Motor neuron (in vitro differentiated cells): ENCODE data around the gene DPT. TPM values are rescaled to one million over a fixed set of nuclear protein-coding genes. Genes with fewer than 3 reads are reported as not detected.

Experiments used
- ATAC-seq, 8 experiments: fragments of 200-7000 bp; cut with Tn5 transposase; replicated peaks in 6 of 8; 2 replicates each; pipeline ENCODE4 v1.8.0; 2021; ENCODE audit warnings: mild to moderate bottlenecking in 8 of 8, moderate library complexity in 8 of 8
- H3K27ac ChIP-seq, 2 donors: fragments of 250-450 bp; sonication (Bioruptor Pico); 2 replicates each; pipeline ENCODE4 v1.9.0; 2021; ENCODE audit warnings: antibody characterized with exemption in 2 of 2, mild to moderate bottlenecking in 2 of 2, moderate library complexity in 1 of 2
- H3K4me1 ChIP-seq, 2 donors: fragments of 250-450 bp; sonication (Bioruptor Pico); replicated peaks in 1 of 2; 2 replicates each; pipeline ENCODE4 v1.6.1; 2021; ENCODE audit warnings: antibody characterized with exemption in 2 of 2, mild to moderate bottlenecking in 2 of 2, moderate library complexity in 1 of 2
- H3K4me3 ChIP-seq, 5 donors: fragments of 250-450 bp; sonication (Bioruptor Pico); 2 replicates each; pipeline ENCODE4 v1.9.0; 2021; ENCODE audit warnings: antibody characterized with exemption in 5 of 5, mild to moderate bottlenecking in 5 of 5, moderate library complexity in 4 of 5
- WGBS, 10 experiments: fragments of 450-650 bp; shearing (Covaris generic); methylation state at CpG; one replicate each; pipeline ENCODE4 v1.0.0; 2022; 5-methylcytosine and 5-hydroxymethylcytosine counted together
- in situ Hi-C, 9 experiments: fragments of 400-800 bp; cut with MboI; loops; one replicate each; pipeline ENCODE4 v1.15.0; 2021; ENCODE audit warnings: low sequenced_read_pairs in 9 of 9, low pct_unique_long_range_greater_than_20kb in 2 of 9; ENCODE audit not compliant: unreplicated experiment in 9 of 9
- total RNA-seq, 8 experiments: library from RNA; unstranded; fragments of 300-600 nt; gene quantifications; 2 replicates each; pipeline versions ENCODE4 v1.2.3 to v1.2.4, GENCODE V29; 2022

DPT gene
- total RNA-seq, 8 experiments from 2014 or later, result 0.17 to 30.0 (median 6.2) TPM; not detected in 2

- peaks cover 0 to 4% of the 10 kb centered on the region in 2 donors for H3K4me1 ChIP-seq
- no peak overlapping the region for H3K4me3 ChIP-seq
- in situ Hi-C loops, result no loop called here
- ATAC-seq, result no peak
- H3K27ac ChIP-seq, result no peak overlapping the region
- WGBS, 10 experiments, result 31 to 94% (median 72%) methylated on average over 1 to 3 of the region's 3 CpGs
Measured at GRCh38 chr1:168759077-168759476, 30.1 kb upstream of the DPT start.

DNA sequence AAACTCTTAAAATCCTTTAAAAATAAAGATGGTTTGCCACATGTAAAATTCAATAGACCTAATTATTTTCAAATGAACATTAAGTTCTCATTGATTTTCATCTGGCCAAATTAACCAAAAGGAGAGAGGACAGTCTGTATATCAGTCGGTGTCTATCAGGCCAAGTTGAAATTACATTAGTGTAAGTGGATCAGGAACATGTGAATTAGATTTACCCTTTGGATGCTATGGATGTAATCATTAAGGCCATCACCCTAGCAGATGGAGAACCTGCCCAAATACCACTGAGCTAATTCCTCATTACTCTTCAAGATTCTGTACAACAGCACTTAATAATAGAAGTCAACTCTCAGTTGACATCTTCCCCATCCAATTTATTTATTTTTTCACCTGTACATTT, 29.5 kb upstream of the DPT start:
- ATAC-seq, result no peak
- in situ Hi-C loops, result no loop called here
- Histone ChIP-seq H3K4me3 (no peak overlapping the region), H3K27ac (no peak overlapping the region), H3K4me1 (peaks cover 0 to 4% of the 10 kb centered on the region in 2 donors)
- WGBS, 10 experiments, result 33 to 100% (median 70%) methylated on average over 1 of the region's 1 CpG; no CpG with 5 or more reads in 2 of the 10 experiments

DNA sequence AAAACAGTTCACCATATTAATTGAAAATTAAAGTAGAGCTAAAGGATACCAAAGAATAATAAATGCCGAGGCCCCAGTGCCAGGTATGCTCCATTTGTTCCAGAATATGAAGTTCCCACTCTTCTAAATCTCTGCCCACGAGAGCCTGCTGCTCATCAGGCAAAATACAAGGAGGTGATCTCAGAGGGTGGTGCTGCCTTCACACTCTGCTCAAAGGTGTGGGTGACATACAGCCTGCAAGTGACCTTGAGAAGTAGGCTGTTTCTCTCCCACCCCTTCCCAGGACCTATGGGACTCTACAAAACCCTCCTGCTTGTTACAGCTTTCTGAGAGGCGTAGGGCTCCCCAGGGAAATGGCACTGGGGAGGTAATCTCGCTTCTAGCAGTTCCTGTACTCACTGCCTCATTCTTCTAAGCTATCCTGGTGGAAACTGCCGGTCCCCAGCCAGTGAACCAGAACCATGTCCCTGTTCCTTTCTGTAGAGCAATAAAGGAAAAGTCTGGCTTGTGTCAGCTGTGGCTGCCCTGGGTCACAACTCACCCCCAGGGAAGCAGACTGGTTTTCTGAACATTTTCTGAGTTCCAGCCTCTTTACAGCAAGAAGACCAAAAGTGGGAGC, 26.9 kb upstream of the DPT start:
- Histone ChIP-seq H3K27ac (no peak overlapping the region), H3K4me1 (peaks cover 18 to 20% of the 10 kb centered on the region in 2 donors), H3K4me3 (no peak overlapping the region)
- in situ Hi-C loops, result no loop called here
- WGBS, 10 experiments, result 8 to 80% (median 63%) methylated on average over 1 to 5 of the region's 5 CpGs; no CpG with 5 or more reads in 1 of the 10 experiments
- ATAC-seq, result peak in 3 of 8 experiments; percentile 13 to 19 (median 19)

GRCh38 chr1:168752171-168752832, 23.3 kb upstream of the DPT start:
- 0 to 86% (median 40%) methylated on average over 1 to 8 of the region's 8 CpGs for WGBS, 10 experiments
- Histone ChIP-seq H3K4me1 (peaks cover 19 to 21% of the 10 kb centered on the region in 2 donors), H3K4me3 (no peak overlapping the region), H3K27ac (no peak overlapping the region)
- in situ Hi-C loops, result no loop called here
- ATAC-seq, result peak; percentile 15 to 96 (median 58)

GRCh38 chr1:168751195-168751650, 22.2 kb upstream of the DPT start:
- Histone ChIP-seq H3K4me1 (peaks cover 19 to 21% of the 10 kb centered on the region in 2 donors), H3K4me3 (no peak overlapping the region), H3K27ac (no peak overlapping the region)
- 0 to 100% (median 23%) methylated on average over 1 to 3 of the region's 3 CpGs; no CpG with 5 or more reads in 2 of the 10 experiments for WGBS, 10 experiments
- ATAC-seq, result peak in 5 of 8 experiments; percentile 69 to 92 (median 89)
- in situ Hi-C loops, result no loop called here

DNA sequence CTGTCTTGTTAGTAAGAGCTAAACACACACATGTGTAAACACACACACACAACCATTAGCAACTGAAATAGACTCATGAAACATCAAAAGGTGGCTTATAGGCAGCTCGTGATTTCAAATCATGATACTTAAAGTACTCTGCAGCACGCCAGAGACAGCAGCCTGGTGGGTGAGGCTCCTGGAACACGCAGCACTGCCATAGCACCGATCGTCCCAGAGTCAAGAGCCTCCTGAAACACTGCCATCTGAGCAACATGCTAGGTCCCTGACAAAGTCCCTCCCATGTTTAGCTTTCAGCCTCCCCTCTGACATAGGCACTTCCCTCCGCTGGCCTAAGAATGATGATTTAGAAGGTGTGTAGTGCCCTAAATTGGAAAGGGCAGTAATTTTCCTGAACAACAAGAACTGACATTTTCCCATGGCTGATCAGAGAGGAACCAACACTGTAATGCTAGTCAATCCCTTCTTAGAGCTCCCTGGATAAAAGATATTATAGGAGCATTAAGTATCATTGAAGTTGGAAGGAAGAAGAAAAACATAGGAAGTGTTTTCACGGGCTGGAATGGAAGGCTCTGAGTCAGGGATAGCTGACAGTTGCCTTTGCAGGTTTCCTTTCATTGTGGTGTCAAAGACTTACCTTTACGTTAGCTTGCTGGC, 14.1 kb upstream of the DPT start:
- in situ Hi-C loops, result no loop called here
- 56 to 96% (median 86%) methylated on average over 2 to 8 of the region's 8 CpGs; no CpG with 5 or more reads in 1 of the 10 experiments for WGBS, 10 experiments

GRCh38 chr1:168742386-168742785, 13.4 kb upstream of the DPT start:
- H3K4me1 ChIP-seq, result no peaks in the 10 kb centered on the region
- in situ Hi-C loops, result no loop called here
- H3K4me3 ChIP-seq, result no peak overlapping the region
- no peak overlapping the region for H3K27ac ChIP-seq
- WGBS, 10 experiments, result 73 to 100% (median 88%) methylated on average over 1 of the region's 1 CpG; no CpG with 5 or more reads in 2 of the 10 experiments
- ATAC-seq, result no peak

More for the DNA sequence above, 14.1 kb upstream of the DPT start:
- no peak for ATAC-seq
- Histone ChIP-seq H3K4me3 (no peak overlapping the region), H3K4me1 (no peaks in the 10 kb centered on the region), H3K27ac (no peak overlapping the region)

DNA sequence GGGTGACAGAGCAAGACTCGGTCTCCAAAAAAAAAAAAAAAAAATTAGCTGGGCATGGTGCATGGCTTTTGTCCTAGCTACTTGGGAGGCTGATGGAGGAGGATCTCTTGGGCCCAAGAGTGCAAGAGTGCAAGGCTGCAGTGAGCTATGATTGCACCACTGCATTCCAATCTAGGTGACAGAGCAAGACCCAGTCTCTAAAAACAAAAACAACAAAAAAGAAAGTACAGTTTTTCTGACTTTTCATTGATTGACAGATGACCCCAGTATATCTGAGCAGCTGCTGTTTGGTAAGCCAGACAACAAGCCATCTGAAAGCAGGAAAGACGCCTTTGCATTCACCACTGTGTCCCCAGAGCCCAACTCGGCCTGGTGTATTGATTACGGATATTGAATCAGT, 10.9 kb upstream of the DPT start:
- H3K4me1 ChIP-seq, result no peaks in the 10 kb centered on the region
- in situ Hi-C loops, result no loop called here
- WGBS, 10 experiments, result 77 to 100% (median 95%) methylated on average over 2 to 4 of the region's 4 CpGs; no CpG with 5 or more reads in 2 of the 10 experiments
- no peak overlapping the region for H3K27ac ChIP-seq
- H3K4me3 ChIP-seq, result no peak overlapping the region
- no peak for ATAC-seq

DNA sequence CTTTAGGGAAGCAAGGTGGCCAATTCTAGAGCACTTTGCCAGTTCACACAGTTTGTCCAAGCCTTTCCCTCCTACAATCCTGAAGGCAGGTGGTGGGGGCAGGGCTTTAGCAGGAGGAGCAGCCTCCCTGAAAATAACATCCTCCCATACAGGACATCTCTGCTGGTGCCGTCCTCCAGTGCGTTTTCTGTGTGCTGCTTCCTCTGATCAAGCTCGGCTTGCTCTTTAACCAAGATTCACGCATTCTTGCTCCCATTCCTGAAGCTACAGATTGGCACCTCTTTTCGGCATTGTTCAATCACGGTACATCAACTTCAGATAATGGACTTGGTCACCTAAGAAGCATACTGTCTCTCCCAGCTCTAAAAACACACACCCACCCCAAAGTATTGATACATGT, 7.5 kb upstream of the DPT start:
- 0 to 100% (median 80%) methylated on average over 1 to 5 of the region's 6 CpGs; no CpG with 5 or more reads in 1 of the 10 experiments for WGBS, 10 experiments
- Histone ChIP-seq H3K4me3 (no peak overlapping the region), H3K4me1 (no peaks in the 10 kb centered on the region), H3K27ac (no peak overlapping the region)
- no peak for ATAC-seq
- in situ Hi-C loops, result no loop called here

DNA sequence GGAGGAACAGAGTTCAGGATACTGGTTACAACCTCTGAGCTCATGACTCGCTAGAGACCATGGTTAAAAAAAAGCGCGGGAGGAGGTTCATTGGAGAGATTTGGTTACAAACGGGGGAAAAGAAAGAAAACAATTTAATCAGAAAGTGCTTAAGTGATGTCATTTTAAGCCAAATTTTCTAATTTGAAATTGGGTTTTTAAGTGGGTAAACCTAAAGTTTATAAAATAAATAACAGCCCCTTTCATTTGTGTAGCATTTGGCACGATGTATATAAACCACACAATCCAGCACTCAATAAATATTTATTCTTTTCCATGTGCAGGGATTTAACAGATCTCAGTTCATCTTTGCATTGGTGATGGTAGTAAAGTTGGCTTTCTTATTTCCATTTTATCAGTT, 7.0 kb upstream of the DPT start:
- no peaks in the 10 kb centered on the region for H3K4me1 ChIP-seq
- ATAC-seq, result no peak
- in situ Hi-C loops, result no loop called here
- no peak overlapping the region for H3K27ac ChIP-seq
- H3K4me3 ChIP-seq, result no peak overlapping the region
- WGBS, 10 experiments, result 38 to 100% (median 79%) methylated on average over 1 to 5 of the region's 5 CpGs

GRCh38 chr1:168734946-168735345, 5.9 kb upstream of the DPT start:
- Histone ChIP-seq H3K4me3 (no peak overlapping the region), H3K27ac (no peak overlapping the region), H3K4me1 (no peaks in the 10 kb centered on the region)
- ATAC-seq, result no peak
- WGBS, 10 experiments, result 0 to 94% (median 77%) methylated on average over 1 of the region's 1 CpG; no CpG with 5 or more reads in 3 of the 10 experiments
- in situ Hi-C loops, result no loop called here

- Histone ChIP-seq H3K27ac (no peak overlapping the region), H3K4me1 (no peaks in the 10 kb centered on the region), H3K4me3 (no peak overlapping the region)
- ATAC-seq, result peak in 1 of 8 experiments; percentile 45
- 48 to 94% (median 89%) methylated on average over 1 to 3 of the region's 3 CpGs; no CpG with 5 or more reads in 3 of the 10 experiments for WGBS, 10 experiments
- in situ Hi-C loops, result no loop called here
Measured at GRCh38 chr1:168734271-168734670, 5.3 kb upstream of the DPT start.

DNA sequence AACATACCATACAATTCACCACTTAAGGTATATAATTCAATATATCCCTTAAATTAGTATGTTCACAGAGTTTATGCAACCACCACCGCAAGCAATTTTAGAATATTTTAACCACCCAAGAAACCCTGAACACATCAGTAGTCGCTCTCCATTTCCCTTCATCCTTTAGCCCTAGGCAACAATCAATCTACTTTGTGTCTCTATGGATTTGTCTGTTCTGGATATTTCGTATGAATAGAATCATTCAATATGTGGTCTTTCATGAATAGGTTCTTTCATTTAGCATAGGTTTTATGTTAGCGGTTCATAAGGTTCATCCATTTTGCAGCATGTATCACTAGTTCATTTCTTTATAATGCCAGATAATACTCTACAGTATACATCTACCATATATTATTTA, 4.2 kb upstream of the DPT start:
- in situ Hi-C loops, result no loop called here
- WGBS, 10 experiments, result 82 to 100% (median 93%) methylated on average over 2 to 4 of the region's 4 CpGs; no CpG with 5 or more reads in 1 of the 10 experiments

More for the DNA sequence above, 4.2 kb upstream of the DPT start:
- no peak overlapping the region for H3K4me3 ChIP-seq
- no peak for ATAC-seq
- H3K4me1 ChIP-seq, result no peaks in the 10 kb centered on the region
- no peak overlapping the region for H3K27ac ChIP-seq
